T-cell (primary cell): ENCODE data around the gene NTM. TPM values are rescaled to one million over a fixed set of nuclear protein-coding genes. Genes with fewer than 3 reads are reported as not detected.

Experiments used
- ATAC-seq, 4 experiments: fragments of 200-7000 bp in 3 of 4; fragments of 150-1000 bp in 1 of 4; cut with Tn5 transposase; replicated peaks in 1 of 4; 1 replicate in 3 of 4; 2 replicates in 1 of 4; pipeline ENCODE4 v1.10.0; 2021; ENCODE audit warnings: moderate library complexity in 3 of 4, mild to moderate bottlenecking in 2 of 4, moderate number of reproducible peaks in 1 of 4
- CTCF ChIA-PET, 2 donors: fragments of 300-600 bp; sonication (Branson Sonifier 250); formaldehyde crosslinking; loops; one replicate each; lab custom pipeline; 2022; ENCODE audit warnings: antibody characterized with exemption in 2 of 2; lab: Charles Lee
- POLR2A ChIA-PET, 2 donors: fragments of 300-600 bp; sonication (Branson Sonifier 250); formaldehyde crosslinking; loops; one replicate each; lab custom pipeline; 2022; ENCODE audit warnings: antibody characterized with exemption in 2 of 2; lab: Charles Lee
- DNase-seq, 35 experiments: peaks; one replicate each; pipeline versions ENCODE4 v3.0.0 to v3.0.0-alpha.2; 2013 to 2023
- H3K27ac ChIP-seq: one replicate; pipeline ENCODE4 v1.5.1; 2013; ENCODE audit warnings: low read length
- H3K27me3 ChIP-seq, 2 experiments: replicated peaks in 1 of 2; 1 replicate in 1 of 2; 2 replicates in 1 of 2; pipeline versions ENCODE4 v1.6.1 to v1.7.0; 2013; ENCODE audit warnings: low read length in 1 of 2, mixed read lengths in 1 of 2; ENCODE audit not compliant: control insufficient read depth in 2 of 2, insufficient read depth in 2 of 2; ENCODE audit errors: extremely low read depth in 1 of 2
- H3K36me3 ChIP-seq, 2 donors: 1 replicate in 1 of 2; 2 replicates in 1 of 2; pipeline versions ENCODE4 v1.6.1 to v1.7.0; 2013; ENCODE audit warnings: low read length in 1 of 2; ENCODE audit not compliant: control insufficient read depth in 2 of 2, insufficient read depth in 1 of 2; ENCODE audit errors: extremely low read depth in 1 of 2
- H3K4me1 ChIP-seq, 2 experiments: 1 replicate in 1 of 2; 2 replicates in 1 of 2; pipeline versions ENCODE4 v1.6.1 to v1.7.0; 2013; ENCODE audit warnings: low read length in 2 of 2, mixed read lengths in 1 of 2; ENCODE audit not compliant: insufficient read depth in 2 of 2, control insufficient read depth in 1 of 2; ENCODE audit errors: extremely low read depth in 1 of 2
- H3K4me3 ChIP-seq, 2 donors: 1 replicate in 1 of 2; 2 replicates in 1 of 2; pipeline versions ENCODE4 v1.5.1 to v1.7.0; 2013; ENCODE audit warnings: mild to moderate bottlenecking in 2 of 2, low read length in 1 of 2, moderate library complexity in 1 of 2; ENCODE audit not compliant: control insufficient read depth in 1 of 2; ENCODE audit errors: extremely low read depth in 1 of 2
- H3K9me3 ChIP-seq: 2 replicates; pipeline ENCODE4 v1.7.0; 2013
- H3K27ac Mint-ChIP-seq, 2 donors: one replicate each; pipeline ENCODE4 v1.8.0; 2020 to 2021; ENCODE audit warnings: mild to moderate bottlenecking in 2 of 2, mixed read lengths in 2 of 2
- H3K27me3 Mint-ChIP-seq, 2 donors: one replicate each; pipeline ENCODE4 v1.8.0; 2021 to 2022; ENCODE audit warnings: mixed read lengths in 2 of 2
- H3K36me3 Mint-ChIP-seq: one replicate; pipeline ENCODE4 v1.8.0; 2021; ENCODE audit warnings: mixed read lengths
- H3K4me1 Mint-ChIP-seq, 3 donors: one replicate each; pipeline ENCODE4 v1.8.0; 2020 to 2022; ENCODE audit warnings: mixed read lengths in 3 of 3, mild to moderate bottlenecking in 1 of 3
- H3K4me3 Mint-ChIP-seq, 3 donors: one replicate each; pipeline ENCODE4 v1.8.0; 2020 to 2022; ENCODE audit warnings: mild to moderate bottlenecking in 3 of 3, mixed read lengths in 3 of 3, moderate library complexity in 3 of 3
- H3K9me3 Mint-ChIP-seq, 3 donors: one replicate each; pipeline ENCODE4 v1.8.0; 2020 to 2022; ENCODE audit warnings: mixed read lengths in 3 of 3
- whole genome bisulfite sequencing: methylation state at CpG from one replicate; pipeline ENCODE4 v1.1.5; 2013; ENCODE audit warnings: missing lambda C conversion rate; ENCODE audit not compliant: insufficient coverage; 5-methylcytosine and 5-hydroxymethylcytosine counted together
- total RNA-seq, 35 experiments: library from RNA in 6 of 35; stranded (reverse) in 6 of 35; fragments of 120-200 nt in 1 of 35; gene quantifications; one replicate each; pipeline versions ENCODE4 v1.2.1 to v1.2.4 and lab custom pipeline; 2013 to 2026

Gene NTM
- total RNA-seq, 5 donors from 2014 or later (not counting 1 experiment from before 2014, with no cell fraction given) = not detected

DNA sequence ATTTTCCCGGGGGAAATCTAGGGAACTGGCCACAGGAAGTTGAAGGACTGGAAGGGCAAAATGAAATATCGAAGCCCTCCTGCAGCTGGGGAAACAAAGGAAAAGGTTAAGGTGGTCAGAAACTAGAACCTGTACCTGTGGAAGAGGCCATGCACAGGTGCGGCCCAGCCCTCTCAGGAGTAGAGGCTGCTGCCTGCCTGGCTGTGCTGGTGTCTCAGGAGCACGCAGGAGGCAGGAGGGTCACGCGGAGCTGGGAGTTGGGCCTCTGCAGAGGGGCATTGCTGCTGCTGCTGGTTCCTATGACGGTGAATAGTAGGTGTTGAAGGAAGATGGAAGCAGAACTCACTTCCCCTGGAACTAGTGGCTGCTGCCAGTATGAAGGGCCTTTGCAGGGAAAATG lies 425.7 kb downstream of the NTM start:
- ChIA-PET POLR2A (no interaction called here), CTCF (no interaction called here)
- Mint-ChIP-seq H3K9me3 (peaks cover 0 to 10% (median 0%) of the 10 kb centered on the region in 3 donors), H3K27ac (no peak overlapping the region), H3K4me1 (no peaks in the 10 kb centered on the region), H3K36me3 (no peaks in the 10 kb centered on the region), H3K4me3 (no peak overlapping the region), H3K27me3 (no peaks in the 10 kb centered on the region)
- 73% methylated on average over 6 of the region's 7 CpGs for WGBS
- no peak for DNase-seq
- H3K4me1 ChIP-seq = no peaks in the 10 kb centered on the region
- ATAC-seq = no peak
- no peaks in the 10 kb centered on the region for H3K9me3 ChIP-seq
- no peak overlapping the region for H3K4me3 ChIP-seq
- no peak overlapping the region for H3K27ac ChIP-seq
- no peaks in the 10 kb centered on the region for H3K27me3 ChIP-seq
- no peaks in the 10 kb centered on the region for H3K36me3 ChIP-seq

DNA sequence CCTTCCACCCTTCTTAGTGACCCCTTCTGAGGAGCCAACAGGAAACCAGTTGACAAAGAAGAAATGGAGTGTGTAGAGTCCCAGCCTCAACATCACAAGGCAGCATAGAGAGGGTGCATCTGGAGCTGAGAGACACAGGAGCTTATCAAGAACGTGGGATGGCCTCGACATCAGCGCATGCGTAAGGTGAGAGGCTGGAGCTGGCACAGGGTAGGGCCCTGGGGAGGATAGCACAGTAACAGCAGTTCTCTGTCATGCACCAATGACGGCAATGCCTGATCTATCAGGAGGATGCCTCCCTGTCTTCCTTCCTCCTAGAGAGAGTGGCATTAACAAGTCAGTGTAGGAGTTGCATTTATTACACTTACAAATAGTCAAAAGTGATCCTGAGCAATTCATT lies 426.1 kb downstream of the NTM start:
- no peaks in the 10 kb centered on the region for H3K4me1 Mint-ChIP-seq
- H3K4me3 Mint-ChIP-seq = no peak overlapping the region
- H3K36me3 Mint-ChIP-seq = no peaks in the 10 kb centered on the region
- Histone ChIP-seq H3K9me3 (no peaks in the 10 kb centered on the region), H3K36me3 (no peaks in the 10 kb centered on the region), H3K27me3 (no peaks in the 10 kb centered on the region), H3K27ac (no peak overlapping the region), H3K4me1 (no peaks in the 10 kb centered on the region), H3K4me3 (no peak overlapping the region)
- POLR2A ChIA-PET = no interaction called here
- peaks cover 0 to 10% (median 0%) of the 10 kb centered on the region in 3 donors for H3K9me3 Mint-ChIP-seq
- DNase-seq (no peak), ATAC-seq (no peak)
- 91% methylated on average over 4 of the region's 5 CpGs for WGBS
- no peaks in the 10 kb centered on the region for H3K27me3 Mint-ChIP-seq
- no peak overlapping the region for H3K27ac Mint-ChIP-seq
- CTCF ChIA-PET = no interaction called here

DNA sequence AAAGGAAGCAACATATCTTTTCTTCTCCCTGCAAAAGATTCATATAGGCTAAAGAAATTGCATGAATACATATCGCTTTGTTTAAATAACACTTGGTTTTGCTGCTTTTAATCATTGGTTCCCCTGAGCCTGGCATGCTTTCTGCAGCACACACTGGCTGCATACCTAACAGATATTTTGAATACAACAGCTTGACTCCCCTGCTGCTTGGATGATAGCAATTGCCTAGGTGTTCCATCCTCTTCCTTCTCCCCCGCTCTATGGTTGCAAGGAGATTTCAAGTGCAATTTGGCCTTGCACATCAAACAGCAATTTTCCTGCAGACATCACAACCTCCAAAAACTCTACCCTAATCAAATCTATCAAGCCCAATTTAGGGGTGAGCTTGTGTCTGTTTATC lies 430.0 kb downstream of the NTM start:
- WGBS = 100% methylated on average over 1 of the region's 2 CpGs
- no peaks in the 10 kb centered on the region for H3K27me3 Mint-ChIP-seq
- H3K9me3 ChIP-seq = no peaks in the 10 kb centered on the region
- ChIA-PET CTCF (no interaction called here), POLR2A (no interaction called here)
- H3K36me3 ChIP-seq = no peaks in the 10 kb centered on the region
- no peak overlapping the region for H3K27ac ChIP-seq
- H3K27me3 ChIP-seq = no peaks in the 10 kb centered on the region
- DNase-seq = no peak
- H3K36me3 Mint-ChIP-seq = no peaks in the 10 kb centered on the region
- H3K9me3 Mint-ChIP-seq = peaks cover 0 to 8% (median 0%) of the 10 kb centered on the region in 3 donors
- H3K4me1 ChIP-seq = no peaks in the 10 kb centered on the region
- no peak overlapping the region for H3K27ac Mint-ChIP-seq
- ATAC-seq = no peak
- H3K4me3 Mint-ChIP-seq = no peak overlapping the region
- H3K4me1 Mint-ChIP-seq = no peaks in the 10 kb centered on the region
- no peak overlapping the region for H3K4me3 ChIP-seq

DNA sequence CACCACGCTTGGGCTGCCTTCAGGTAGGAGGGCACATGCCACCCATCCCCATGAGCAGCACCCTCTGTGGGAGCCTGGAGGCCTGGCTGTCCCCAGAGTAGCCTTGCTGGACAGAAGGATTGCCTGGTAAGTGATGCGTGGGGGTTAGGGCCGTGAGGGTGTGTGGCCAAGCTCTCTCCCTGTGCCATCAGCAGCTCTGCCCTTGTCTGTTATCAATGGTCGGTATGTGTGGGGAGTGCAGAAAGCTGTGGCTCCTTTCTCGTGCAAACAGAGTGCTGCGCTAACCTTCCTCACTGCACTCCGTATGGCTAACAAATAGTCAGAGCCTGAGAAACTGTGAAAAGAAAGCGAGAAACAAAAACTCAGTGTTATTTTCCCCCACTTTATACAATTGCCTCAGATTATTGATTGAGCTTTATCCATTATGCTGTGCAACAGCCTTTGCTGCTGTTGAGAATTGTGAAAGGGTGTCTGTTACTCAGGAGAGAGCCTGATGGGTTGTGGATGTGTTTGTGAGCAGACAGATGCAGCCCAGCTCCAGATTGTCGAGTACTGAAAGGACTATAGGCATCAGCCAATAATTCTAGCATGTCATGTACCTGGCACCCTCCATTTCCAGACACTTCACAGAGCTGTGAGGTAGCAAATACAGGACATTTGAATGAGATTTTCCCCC lies 432.2 kb downstream of the NTM start:
- Mint-ChIP-seq H3K4me1 (no peaks in the 10 kb centered on the region), H3K36me3 (no peaks in the 10 kb centered on the region), H3K27ac (no peak overlapping the region), H3K4me3 (no peak overlapping the region), H3K27me3 (no peaks in the 10 kb centered on the region), H3K9me3 (peaks cover 0 to 3% (median 0%) of the 10 kb centered on the region in 3 donors)
- no peaks in the 10 kb centered on the region for H3K27me3 ChIP-seq
- no peaks in the 10 kb centered on the region for H3K4me1 ChIP-seq
- ChIA-PET POLR2A (no interaction called here), CTCF (no interaction called here)
- no peak overlapping the region for H3K27ac ChIP-seq
- no peaks in the 10 kb centered on the region for H3K36me3 ChIP-seq
- H3K4me3 ChIP-seq = no peak overlapping the region
- ATAC-seq (no peak), DNase-seq (no peak)
- no peaks in the 10 kb centered on the region for H3K9me3 ChIP-seq
- no CpG with 5 or more reads among the region's 9 CpGs for WGBS

DNA sequence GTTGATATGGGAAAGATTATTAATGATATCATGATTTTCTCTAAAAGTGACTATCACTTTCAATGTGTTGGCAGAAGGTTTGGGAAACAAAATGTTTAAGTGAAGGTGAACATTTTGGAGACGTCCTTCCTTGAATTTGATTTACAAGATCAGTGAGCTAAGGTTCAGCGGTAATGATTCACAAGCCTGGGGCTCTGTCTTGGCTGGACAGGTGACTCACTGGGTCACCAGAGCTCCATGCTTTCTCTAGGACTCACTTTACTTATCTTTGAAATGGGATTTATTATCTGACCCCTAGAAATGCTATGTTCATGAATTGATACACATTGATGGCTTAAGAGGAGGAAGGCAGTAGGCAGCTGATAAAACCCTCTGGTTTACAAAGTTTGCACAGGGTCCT lies 437.5 kb downstream of the NTM start:
- Mint-ChIP-seq H3K4me3 (no peak overlapping the region), H3K36me3 (no peaks in the 10 kb centered on the region), H3K27ac (no peak overlapping the region), H3K4me1 (no peaks in the 10 kb centered on the region), H3K27me3 (no peaks in the 10 kb centered on the region), H3K9me3 (peaks cover 0 to 3% (median 0%) of the 10 kb centered on the region in 3 donors)
- Histone ChIP-seq H3K27ac (no peak overlapping the region), H3K36me3 (no peaks in the 10 kb centered on the region), H3K4me1 (no peaks in the 10 kb centered on the region), H3K9me3 (no peaks in the 10 kb centered on the region), H3K27me3 (peaks cover 0 to 2% of the 10 kb centered on the region in 2 experiments), H3K4me3 (no peak overlapping the region)
- ChIA-PET CTCF (no interaction called here), POLR2A (no interaction called here)
- ATAC-seq = no peak
- no peak for DNase-seq
- 60% methylated on average over 1 of the region's 2 CpGs for WGBS

DNA sequence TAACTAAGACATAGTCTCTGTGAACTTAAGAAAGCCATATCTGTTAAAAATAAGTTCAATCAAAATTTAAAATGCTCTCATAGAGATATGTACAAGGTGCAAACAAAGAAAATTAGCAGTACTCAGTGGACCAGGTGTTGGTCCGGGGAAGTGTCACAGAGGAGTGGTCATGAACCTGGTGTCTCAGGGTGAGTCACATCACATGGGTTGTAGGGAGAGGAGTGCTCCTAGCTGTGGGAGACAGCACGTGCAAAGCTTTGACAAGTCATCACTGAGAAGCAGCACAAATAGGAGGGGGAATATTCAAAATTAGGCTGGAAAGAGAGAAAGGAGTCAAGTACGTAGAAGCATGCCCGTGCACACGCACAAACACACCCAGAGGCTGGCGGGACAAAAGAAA lies 438.1 kb downstream of the NTM start:
- 76% methylated on average over 2 of the region's 6 CpGs for whole genome bisulfite sequencing
- peaks cover 0 to 2% of the 10 kb centered on the region in 2 experiments for H3K27me3 ChIP-seq
- H3K36me3 Mint-ChIP-seq = no peaks in the 10 kb centered on the region

More for the DNA sequence above, 438.1 kb downstream of the NTM start:
- H3K9me3 Mint-ChIP-seq = peaks cover 0 to 3% (median 0%) of the 10 kb centered on the region in 3 donors
- no peak overlapping the region for H3K4me3 Mint-ChIP-seq
- DNase-seq = no peak
- ChIA-PET CTCF (no interaction called here), POLR2A (no interaction called here)
- no peak for ATAC-seq
- no peaks in the 10 kb centered on the region for H3K4me1 ChIP-seq
- H3K27ac ChIP-seq = no peak overlapping the region
- H3K27ac Mint-ChIP-seq = no peak overlapping the region
- no peaks in the 10 kb centered on the region for H3K27me3 Mint-ChIP-seq
- no peaks in the 10 kb centered on the region for H3K36me3 ChIP-seq
- H3K4me1 Mint-ChIP-seq = no peaks in the 10 kb centered on the region
- H3K9me3 ChIP-seq = no peaks in the 10 kb centered on the region
- no peak overlapping the region for H3K4me3 ChIP-seq
